HepG2 (cell line): ENCODE measurements around the gene NCBP1. TPM values are rescaled to one million over a fixed set of nuclear protein-coding genes. Genes with fewer than 3 reads are reported as not detected.

Experiments used
- BRD4 ChIP-seq: sonication (generic); formaldehyde crosslinking; IDR thresholded peaks from 2 replicates; pipeline ENCODE4 v1.4.0; 2020; ENCODE audit warnings: missing genetic modification reagents
- HDAC2 ChIP-seq: sonication (generic); formaldehyde crosslinking; IDR thresholded peaks from 2 replicates; pipeline ENCODE4 v1.4.0; 2020; ENCODE audit warnings: missing genetic modification reagents
- HMG20B ChIP-seq: conservative IDR thresholded peaks from 2 replicates; pipeline ENCODE4 v1.6.1; 2016; ENCODE audit warnings: missing genetic modification reagents, missing compliant biosample characterization
- HNF4G ChIP-seq, 2 experiments: sonication (generic) in 1 of 2; formaldehyde crosslinking in 1 of 2; IDR thresholded peaks; 2 replicates each; pipeline versions ENCODE4 v1.4.0 to v1.6.1; 2011 to 2020; ENCODE audit warnings: borderline replicate concordance in 2 of 2, low read depth in 2 of 2, mild to moderate bottlenecking in 2 of 2, low read length in 1 of 2, missing genetic modification reagents in 1 of 2, moderate library complexity in 1 of 2
- NCOA2 ChIP-seq: sonication (generic); formaldehyde crosslinking; IDR thresholded peaks from 2 replicates; pipeline ENCODE4 v1.8.0; 2022; ENCODE audit warnings: inconsistent platforms
- SNAI1 ChIP-seq: sonication (generic); formaldehyde crosslinking; IDR thresholded peaks from 2 replicates; pipeline ENCODE4 v1.5.0; 2020; ENCODE audit warnings: mild to moderate bottlenecking, missing genetic modification reagents, borderline replicate concordance
- U2AF2 ChIP-seq: fragments of 200-400 bp; formaldehyde crosslinking; IDR thresholded peaks from 2 replicates; pipeline ENCODE4 v1.6.1; 2017; ENCODE audit warnings: low read depth, mild to moderate bottlenecking, low read length
- ZBTB7B ChIP-seq: sonication (generic); formaldehyde crosslinking; IDR thresholded peaks from 2 replicates; pipeline ENCODE4 v1.4.0; 2020; ENCODE audit warnings: missing genetic modification reagents
- ZNF558 ChIP-seq: sonication (generic); formaldehyde crosslinking; IDR thresholded peaks from 2 replicates; pipeline ENCODE4 v1.9.0; 2022; ENCODE audit warnings: mild to moderate bottlenecking, missing genetic modification reagents, borderline replicate concordance
- ZNF720 ChIP-seq: sonication (generic); formaldehyde crosslinking; IDR thresholded peaks from 2 replicates; pipeline ENCODE4 v1.4.0; 2020; ENCODE audit warnings: missing genetic modification reagents
- ZSCAN31 ChIP-seq: sonication (generic); formaldehyde crosslinking; IDR thresholded peaks from 2 replicates; pipeline ENCODE4 v1.5.0; 2020; ENCODE audit warnings: low read depth, mild to moderate bottlenecking, missing genetic modification reagents
- polyA plus RNA-seq, 8 experiments: library from polyadenylated mRNA; depleted of rRNA in 3 of 8; stranded (reverse) in 7 of 8; unstranded in 1 of 8; fragments of >200 nt; fragmentation: Illumina TruSeq in 4 of 8; extraction: Trizol in 4 of 8; gene quantifications; 2 replicates each; pipeline versions ENCODE4 v1.2.1 to v1.2.3, GENCODE V29; 2011 to 2016; ENCODE audit warnings: low read depth in 4 of 8, missing spikeins in 1 of 8, mixed read lengths in 1 of 8; ENCODE audit not compliant: insufficient read depth in 1 of 8
- total RNA-seq, 5 experiments: library from RNA; depleted of rRNA; stranded (reverse); fragments of >200 nt; fragmentation: Illumina TruSeq; extraction: Trizol; gene quantifications; 2 replicates each; pipeline ENCODE4 v1.2.3, GENCODE V29; 2016; ENCODE audit warnings: low read depth in 1 of 5
- TF ChIP-seq, protein P1 (sequence below), 2 experiments: sonication (generic) in 1 of 2; formaldehyde crosslinking in 1 of 2; IDR thresholded peaks; 2 replicates each; pipeline versions ENCODE4 v1.4.0 to v1.6.1; 2018 to 2020; ENCODE audit warnings: missing genetic modification reagents in 2 of 2, borderline replicate concordance in 1 of 2, low read depth in 1 of 2, mild to moderate bottlenecking in 1 of 2, missing biosample characterization in 1 of 2
- TF ChIP-seq, protein P2 (sequence below): sonication (generic); formaldehyde crosslinking; IDR thresholded peaks from 2 replicates; pipeline ENCODE4 v1.5.0; 2020; ENCODE audit warnings: missing genetic modification reagents, mild to moderate bottlenecking, borderline replicate concordance
- TF ChIP-seq, protein P3 (sequence below): sonication (generic); formaldehyde crosslinking; IDR thresholded peaks from 2 replicates; pipeline ENCODE4 v1.4.0; 2020; ENCODE audit warnings: missing genetic modification reagents
- TF ChIP-seq, protein P4 (sequence below): IDR thresholded peaks from 2 replicates; pipeline ENCODE4 v1.6.1; 2016; ENCODE audit warnings: mild to moderate bottlenecking, missing biosample characterization, missing genetic modification reagents
- TF ChIP-seq, protein P5 (sequence below): sonication (generic); formaldehyde crosslinking; IDR thresholded peaks from 2 replicates; pipeline ENCODE4 v1.5.0; 2020; ENCODE audit warnings: mild to moderate bottlenecking, missing genetic modification reagents, moderate library complexity
- TF ChIP-seq, protein P6 (sequence below): sonication (generic); formaldehyde crosslinking; IDR thresholded peaks from 2 replicates; pipeline ENCODE4 v1.5.0; 2020; ENCODE audit warnings: missing genetic modification reagents, mild to moderate bottlenecking, borderline replicate concordance
- TF ChIP-seq, protein P7 (sequence below): sonication (generic); formaldehyde crosslinking; IDR thresholded peaks from 2 replicates; pipeline ENCODE4 v1.8.1; 2023; ENCODE audit warnings: missing genetic modification reagents, mild to moderate bottlenecking, borderline replicate concordance

The NCBP1 gene
- total and polyA plus RNA-seq, 2 of the 13 experiments (the other 11 are each of a cell fraction or from before 2014, with no cell fraction given) = 13.3 to 40.2 TPM

DNA sequence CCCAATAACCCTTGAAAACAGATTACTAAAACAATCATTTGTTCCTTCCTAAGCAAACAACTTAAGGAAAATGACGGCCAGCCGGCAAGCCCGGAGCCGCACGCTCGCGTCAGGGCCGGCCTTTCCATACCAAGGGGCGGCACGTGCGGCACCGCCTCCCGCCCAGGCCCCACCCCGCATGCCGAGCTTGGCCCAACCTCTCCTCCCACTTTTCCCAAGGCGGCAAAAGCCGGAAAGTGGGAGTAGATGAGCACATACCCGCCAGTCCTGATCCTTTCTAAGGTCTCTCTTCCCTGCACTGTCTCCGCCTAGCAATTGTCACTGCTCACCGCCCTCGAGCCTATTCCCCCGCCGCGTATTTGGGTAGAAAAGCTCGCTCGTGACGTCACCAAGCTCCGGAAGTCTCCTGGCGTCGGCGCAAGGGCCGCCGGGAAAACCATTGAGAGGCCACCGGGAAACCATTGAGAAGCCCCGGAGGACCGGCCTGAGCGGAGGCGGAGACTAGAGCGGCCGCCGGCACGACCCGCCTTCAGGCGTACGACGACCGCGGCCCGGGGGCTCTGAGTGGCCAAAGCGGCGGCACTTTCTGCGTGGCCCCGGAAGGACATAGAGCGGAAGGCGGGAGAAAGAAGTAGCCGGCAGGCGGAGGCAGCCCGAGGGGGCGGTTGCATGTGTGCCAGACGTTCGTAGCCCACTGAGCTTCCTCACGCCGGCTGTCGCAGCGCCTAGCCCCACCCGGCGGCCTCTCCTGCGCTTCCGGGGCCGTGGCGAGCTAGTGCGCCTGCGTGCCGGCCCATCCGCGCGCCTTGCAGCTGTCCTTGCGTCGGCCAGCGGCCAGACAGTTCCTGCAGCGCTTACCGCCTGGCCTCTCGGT, at the start of gene NCBP1, which contains the start of gene TSTD2 (continued):
- TF ChIP-seq, protein P1, sequence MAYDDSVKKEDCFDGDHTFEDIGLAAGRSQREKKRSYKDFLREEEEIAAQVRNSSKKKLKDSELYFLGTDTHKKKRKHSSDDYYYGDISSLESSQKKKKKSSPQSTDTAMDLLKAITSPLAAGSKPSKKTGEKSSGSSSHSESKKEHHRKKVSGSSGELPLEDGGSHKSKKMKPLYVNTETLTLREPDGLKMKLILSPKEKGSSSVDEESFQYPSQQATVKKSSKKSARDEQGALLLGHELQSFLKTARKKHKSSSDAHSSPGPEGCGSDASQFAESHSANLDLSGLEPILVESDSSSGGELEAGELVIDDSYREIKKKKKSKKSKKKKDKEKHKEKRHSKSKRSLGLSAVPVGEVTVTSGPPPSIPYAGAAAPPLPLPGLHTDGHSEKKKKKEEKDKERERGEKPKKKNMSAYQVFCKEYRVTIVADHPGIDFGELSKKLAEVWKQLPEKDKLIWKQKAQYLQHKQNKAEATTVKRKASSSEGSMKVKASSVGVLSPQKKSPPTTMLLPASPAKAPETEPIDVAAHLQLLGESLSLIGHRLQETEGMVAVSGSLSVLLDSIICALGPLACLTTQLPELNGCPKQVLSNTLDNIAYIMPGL (CRISPR knock-in tag; IDR thresholded peaks at IDR 0.05; ENCODE audit: borderline replicate concordance in 1 of 2, low read depth in 1 of 2) = peak in 1 of 2 experiments; percentile 77; a peak in 3 of 4 replicates
- TF ChIP-seq, protein P2, sequence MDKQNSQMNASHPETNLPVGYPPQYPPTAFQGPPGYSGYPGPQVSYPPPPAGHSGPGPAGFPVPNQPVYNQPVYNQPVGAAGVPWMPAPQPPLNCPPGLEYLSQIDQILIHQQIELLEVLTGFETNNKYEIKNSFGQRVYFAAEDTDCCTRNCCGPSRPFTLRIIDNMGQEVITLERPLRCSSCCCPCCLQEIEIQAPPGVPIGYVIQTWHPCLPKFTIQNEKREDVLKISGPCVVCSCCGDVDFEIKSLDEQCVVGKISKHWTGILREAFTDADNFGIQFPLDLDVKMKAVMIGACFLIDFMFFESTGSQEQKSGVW = no peak
- peak; percentile 85 for TF ChIP-seq ZBTB7B (CRISPR knock-in tag)
- TF ChIP-seq, protein P3, sequence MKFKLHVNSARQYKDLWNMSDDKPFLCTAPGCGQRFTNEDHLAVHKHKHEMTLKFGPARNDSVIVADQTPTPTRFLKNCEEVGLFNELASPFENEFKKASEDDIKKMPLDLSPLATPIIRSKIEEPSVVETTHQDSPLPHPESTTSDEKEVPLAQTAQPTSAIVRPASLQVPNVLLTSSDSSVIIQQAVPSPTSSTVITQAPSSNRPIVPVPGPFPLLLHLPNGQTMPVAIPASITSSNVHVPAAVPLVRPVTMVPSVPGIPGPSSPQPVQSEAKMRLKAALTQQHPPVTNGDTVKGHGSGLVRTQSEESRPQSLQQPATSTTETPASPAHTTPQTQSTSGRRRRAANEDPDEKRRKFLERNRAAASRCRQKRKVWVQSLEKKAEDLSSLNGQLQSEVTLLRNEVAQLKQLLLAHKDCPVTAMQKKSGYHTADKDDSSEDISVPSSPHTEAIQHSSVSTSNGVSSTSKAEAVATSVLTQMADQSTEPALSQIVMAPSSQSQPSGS (CRISPR knock-in tag) = peak; percentile 68; the same call in 1 of the 2 replicates
- no peak for TF ChIP-seq HMG20B (CRISPR knock-in tag)
- no peak for TF ChIP-seq ZNF720 (CRISPR knock-in tag)
- no peak for TF ChIP-seq SNAI1 (CRISPR knock-in tag)
- no peak for TF ChIP-seq ZSCAN31 (CRISPR knock-in tag)
- TF ChIP-seq, protein P4, sequence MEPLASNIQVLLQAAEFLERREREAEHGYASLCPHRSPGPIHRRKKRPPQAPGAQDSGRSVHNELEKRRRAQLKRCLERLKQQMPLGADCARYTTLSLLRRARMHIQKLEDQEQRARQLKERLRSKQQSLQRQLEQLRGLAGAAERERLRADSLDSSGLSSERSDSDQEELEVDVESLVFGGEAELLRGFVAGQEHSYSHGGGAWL (CRISPR knock-in tag) = peak; percentile 67; the same call in 1 of the 2 replicates
- TF ChIP-seq, protein P5, sequence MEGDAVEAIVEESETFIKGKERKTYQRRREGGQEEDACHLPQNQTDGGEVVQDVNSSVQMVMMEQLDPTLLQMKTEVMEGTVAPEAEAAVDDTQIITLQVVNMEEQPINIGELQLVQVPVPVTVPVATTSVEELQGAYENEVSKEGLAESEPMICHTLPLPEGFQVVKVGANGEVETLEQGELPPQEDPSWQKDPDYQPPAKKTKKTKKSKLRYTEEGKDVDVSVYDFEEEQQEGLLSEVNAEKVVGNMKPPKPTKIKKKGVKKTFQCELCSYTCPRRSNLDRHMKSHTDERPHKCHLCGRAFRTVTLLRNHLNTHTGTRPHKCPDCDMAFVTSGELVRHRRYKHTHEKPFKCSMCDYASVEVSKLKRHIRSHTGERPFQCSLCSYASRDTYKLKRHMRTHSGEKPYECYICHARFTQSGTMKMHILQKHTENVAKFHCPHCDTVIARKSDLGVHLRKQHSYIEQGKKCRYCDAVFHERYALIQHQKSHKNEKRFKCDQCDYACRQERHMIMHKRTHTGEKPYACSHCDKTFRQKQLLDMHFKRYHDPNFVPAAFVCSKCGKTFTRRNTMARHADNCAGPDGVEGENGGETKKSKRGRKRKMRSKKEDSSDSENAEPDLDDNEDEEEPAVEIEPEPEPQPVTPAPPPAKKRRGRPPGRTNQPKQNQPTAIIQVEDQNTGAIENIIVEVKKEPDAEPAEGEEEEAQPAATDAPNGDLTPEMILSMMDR (CRISPR knock-in tag) = peak; percentile 21; the same call in 1 of the 2 replicates
- peak; percentile 70; the same call in 1 of the 2 replicates for TF ChIP-seq ZNF558 (CRISPR knock-in tag)
- TF ChIP-seq BRD4 (CRISPR knock-in tag) = no peak
- peak; percentile 7; the same call in 1 of the 2 replicates for TF ChIP-seq HDAC2
- peak; percentile 12; the same call in 1 of the 2 replicates for TF ChIP-seq HNF4G (IDR thresholded peaks at IDR 0.05; ENCODE audit: borderline replicate concordance, low read depth, low read length)
- TF ChIP-seq HNF4G (CRISPR knock-in tag; IDR thresholded peaks at IDR 0.05; ENCODE audit: borderline replicate concordance, low read depth) = no peak; the same call in 1 of the 2 replicates
- TF ChIP-seq NCOA2 (CRISPR knock-in tag) = no peak
- TF ChIP-seq, protein P6, sequence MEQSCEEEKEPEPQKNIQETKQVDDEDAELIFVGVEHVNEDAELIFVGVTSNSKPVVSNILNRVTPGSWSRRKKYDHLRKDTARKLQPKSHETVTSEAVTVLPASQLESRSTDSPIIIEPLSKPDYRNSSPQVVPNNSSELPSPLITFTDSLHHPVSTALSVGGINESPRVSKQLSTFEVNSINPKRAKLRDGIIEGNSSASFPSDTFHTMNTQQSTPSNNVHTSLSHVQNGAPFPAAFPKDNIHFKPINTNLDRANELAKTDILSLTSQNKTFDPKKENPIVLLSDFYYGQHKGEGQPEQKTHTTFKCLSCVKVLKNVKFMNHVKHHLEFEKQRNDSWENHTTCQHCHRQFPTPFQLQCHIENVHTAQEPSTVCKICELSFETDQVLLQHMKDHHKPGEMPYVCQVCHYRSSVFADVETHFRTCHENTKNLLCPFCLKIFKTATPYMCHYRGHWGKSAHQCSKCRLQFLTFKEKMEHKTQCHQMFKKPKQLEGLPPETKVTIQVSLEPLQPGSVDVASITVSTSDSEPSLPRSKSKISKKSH (CRISPR knock-in tag) = 0 out of 2 replicates have a peak, but pooled peaks have one; percentile 40
- TF ChIP-seq U2AF2 = no peak
- TF ChIP-seq, protein P7, sequence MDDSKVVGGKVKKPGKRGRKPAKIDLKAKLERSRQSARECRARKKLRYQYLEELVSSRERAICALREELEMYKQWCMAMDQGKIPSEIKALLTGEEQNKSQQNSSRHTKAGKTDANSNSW (CRISPR knock-in tag) = peak; percentile 79; the same call in 1 of the 2 replicates
